Muscle layer of colon (tissue), 2 donors: ENCODE measurements around the gene STK40.

Experiments
- H3K27ac ChIP-seq: one replicate; pipeline ENCODE4 v1.7.0; 2013; ENCODE audit warnings: low read depth, mild to moderate bottlenecking, low read length, moderate library complexity
- H3K27me3 ChIP-seq, 2 donors: one replicate each; pipeline ENCODE4 v1.7.0; 2013; ENCODE audit warnings: low read length in 2 of 2, mild to moderate bottlenecking in 2 of 2; ENCODE audit not compliant: insufficient read depth in 2 of 2, control insufficient read depth in 1 of 2
- H3K36me3 ChIP-seq: one replicate; pipeline ENCODE4 v1.7.0; 2013; ENCODE audit warnings: mild to moderate bottlenecking, low read length; ENCODE audit not compliant: insufficient read depth
- H3K4me1 ChIP-seq: one replicate; pipeline ENCODE4 v1.7.0; 2013; ENCODE audit warnings: mild to moderate bottlenecking, low read length; ENCODE audit not compliant: insufficient read depth
- H3K4me3 ChIP-seq, 2 donors: one replicate each; pipeline ENCODE4 v1.7.0; 2013; ENCODE audit warnings: low read length in 2 of 2, low read depth in 1 of 2, mild to moderate bottlenecking in 1 of 2, moderate library complexity in 1 of 2
- H3K9ac ChIP-seq: one replicate; pipeline ENCODE4 v1.7.0; 2013; ENCODE audit warnings: low read length
- H3K9me3 ChIP-seq: one replicate; pipeline ENCODE4 v1.7.0; 2013; ENCODE audit warnings: mild to moderate bottlenecking, low read length
- donor health status: abdominal sarcoma.
- donor health status: Adenocarcinoma of cecum.

Gene STK40

GRCh38 chr1:36303650-36304360 lies 81.9 kb downstream of the STK40 start:
- peaks cover 49% of the 10 kb centered on the region for H3K36me3 ChIP-seq
- peaks cover 7% of the 10 kb centered on the region for H3K4me1 ChIP-seq
- H3K4me3 ChIP-seq: no peak overlapping the region
- H3K27me3 ChIP-seq: no peaks in the 10 kb centered on the region
- no peak overlapping the region for H3K27ac ChIP-seq
- no peak overlapping the region for H3K9ac ChIP-seq
- no peaks in the 10 kb centered on the region for H3K9me3 ChIP-seq

DNA sequence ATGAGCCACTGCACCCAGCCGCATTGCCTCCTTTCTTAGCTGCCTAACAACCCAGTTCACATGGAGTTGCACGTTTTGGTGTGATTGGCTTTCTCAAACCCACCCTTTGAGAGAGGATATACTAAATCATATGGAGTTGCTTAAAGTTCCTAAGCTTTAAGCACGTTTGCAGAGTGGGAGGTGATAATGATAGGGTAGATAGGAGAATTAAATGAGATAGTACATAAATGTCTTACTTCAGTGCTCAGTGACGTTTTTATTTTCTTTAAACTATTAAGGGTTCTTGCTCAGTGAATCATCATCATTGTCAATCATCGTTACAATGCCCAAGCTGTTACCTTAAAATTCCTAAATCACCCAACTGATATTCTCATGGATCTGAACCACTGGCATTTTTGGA lies 82.5 kb downstream of the STK40 start:
- no peak overlapping the region for H3K9ac ChIP-seq
- H3K27me3 ChIP-seq: no peaks in the 10 kb centered on the region
- H3K4me1 ChIP-seq: peaks cover 7% of the 10 kb centered on the region
- H3K36me3 ChIP-seq: peaks cover 54% of the 10 kb centered on the region
- H3K9me3 ChIP-seq: no peaks in the 10 kb centered on the region
- H3K27ac ChIP-seq: no peak overlapping the region
- H3K4me3 ChIP-seq: no peak overlapping the region

DNA sequence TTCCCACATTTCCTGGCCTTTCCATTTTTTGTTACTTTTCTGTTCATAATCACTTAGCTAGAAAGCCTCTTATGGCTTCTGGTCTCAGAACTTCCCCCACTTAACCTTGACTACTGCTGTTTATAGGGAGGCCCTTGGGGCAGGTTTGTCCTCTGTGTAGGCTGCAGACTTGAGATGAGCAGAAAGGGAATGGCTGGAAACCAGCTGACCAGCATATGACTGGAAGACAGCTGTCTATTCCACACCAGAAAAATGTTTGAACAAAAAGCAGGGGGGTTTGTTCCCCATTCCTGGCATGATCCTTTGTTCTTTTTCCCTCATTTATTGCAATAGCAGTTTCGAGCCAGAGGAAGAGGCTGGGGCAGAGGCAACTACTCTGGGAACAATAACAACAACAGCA lies 84.5 kb downstream of the STK40 start:
- Histone ChIP-seq H3K9me3 (no peaks in the 10 kb centered on the region), H3K27me3 (no peaks in the 10 kb centered on the region), H3K9ac (no peak overlapping the region), H3K4me1 (no peaks in the 10 kb centered on the region), H3K36me3 (peaks cover 74% of the 10 kb centered on the region), H3K27ac (no peak overlapping the region), H3K4me3 (no peak overlapping the region)

- H3K36me3 ChIP-seq: peaks cover 77% of the 10 kb centered on the region
- no peak overlapping the region for H3K27ac ChIP-seq
- no peak overlapping the region for H3K4me3 ChIP-seq
- H3K9ac ChIP-seq: no peak overlapping the region
- H3K4me1 ChIP-seq: no peaks in the 10 kb centered on the region
- H3K9me3 ChIP-seq: no peaks in the 10 kb centered on the region
- H3K27me3 ChIP-seq: no peaks in the 10 kb centered on the region
Measured at GRCh38 chr1:36300526-36300925, 85.2 kb downstream of the STK40 start.

- Histone ChIP-seq H3K9ac (no peak overlapping the region), H3K4me1 (no peaks in the 10 kb centered on the region), H3K4me3 (no peak overlapping the region), H3K27me3 (no peaks in the 10 kb centered on the region), H3K27ac (no peak overlapping the region), H3K9me3 (no peaks in the 10 kb centered on the region), H3K36me3 (peaks cover 90% of the 10 kb centered on the region)
Measured at GRCh38 chr1:36298640-36299039, 87.1 kb downstream of the STK40 start.

GRCh38 chr1:36297062-36297461 lies 88.7 kb downstream of the STK40 start:
- Histone ChIP-seq H3K9me3 (no peaks in the 10 kb centered on the region), H3K27me3 (no peaks in the 10 kb centered on the region), H3K4me1 (no peaks in the 10 kb centered on the region), H3K9ac (no peak overlapping the region), H3K36me3 (peaks cover 92% of the 10 kb centered on the region), H3K4me3 (no peak overlapping the region), H3K27ac (no peak overlapping the region)

DNA sequence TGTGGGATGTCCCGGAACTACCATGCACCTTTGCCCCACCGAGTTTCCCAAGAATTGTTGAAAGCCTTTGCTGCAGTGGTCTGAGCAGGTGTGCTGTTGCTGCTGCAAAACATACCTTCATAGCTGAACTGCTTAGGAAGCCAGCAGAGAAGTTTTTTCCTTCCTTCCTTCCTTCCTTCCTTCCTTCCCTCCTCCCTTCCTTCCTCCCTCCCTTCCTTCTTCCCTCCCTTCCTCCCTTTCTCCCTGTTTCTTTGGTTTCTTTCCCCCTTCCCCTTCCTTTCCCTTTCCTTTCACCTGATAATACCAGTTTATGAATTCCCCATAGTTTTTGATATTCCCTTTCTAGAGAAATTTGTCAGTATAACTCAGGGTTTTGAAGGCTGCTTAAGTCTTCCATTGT lies 90.3 kb downstream of the STK40 start:
- no peaks in the 10 kb centered on the region for H3K4me1 ChIP-seq
- H3K9me3 ChIP-seq: no peaks in the 10 kb centered on the region
- no peak overlapping the region for H3K9ac ChIP-seq
- no peak overlapping the region for H3K27ac ChIP-seq
- H3K27me3 ChIP-seq: no peaks in the 10 kb centered on the region
- H3K4me3 ChIP-seq: no peak overlapping the region
- peaks cover 92% of the 10 kb centered on the region for H3K36me3 ChIP-seq
